Activated CD8-positive, alpha-beta T cell treated with anti-CD3 and anti-CD28 coated beads for 36 hours (primary cell): ENCODE results near the gene CPNE2. TPM values are rescaled to one million over a fixed set of nuclear protein-coding genes. Genes with fewer than 3 reads are reported as not detected.
A peak's percentile ranks its signal among the peaks of the same experiment; 100 is the strongest.

Source experiments
- ATAC-seq: fragments of 200-7000 bp; cut with Tn5 transposase; one replicate; pipeline ENCODE4 v1.10.0; 2021; ENCODE audit warnings: mild to moderate bottlenecking, moderate library complexity
- CTCF ChIA-PET: fragments of 350-600 bp; sonication (Branson Sonifier 250); formaldehyde crosslinking; loops from one replicate; lab custom pipeline; 2021; ENCODE audit warnings: antibody characterized with exemption; lab: Charles Lee
- POLR2A ChIA-PET: fragments of 350-600 bp; sonication (Branson Sonifier 250); formaldehyde crosslinking; loops from one replicate; lab custom pipeline; 2021; ENCODE audit warnings: antibody characterized with exemption; lab: Charles Lee
- DNase-seq: peaks from one replicate; pipeline ENCODE4 v3.0.0-alpha.2; 2020
- H3K27ac Mint-ChIP-seq: one replicate; pipeline ENCODE4 v1.8.0; 2021; ENCODE audit warnings: mild to moderate bottlenecking, mixed read lengths
- H3K27me3 Mint-ChIP-seq: one replicate; pipeline ENCODE4 v1.8.0; 2021; ENCODE audit warnings: mixed read lengths
- H3K36me3 Mint-ChIP-seq: one replicate; pipeline ENCODE4 v1.8.0; 2021; ENCODE audit warnings: low read depth, mixed read lengths
- H3K4me1 Mint-ChIP-seq: one replicate; pipeline ENCODE4 v1.8.0; 2021; ENCODE audit warnings: low read depth, mixed read lengths
- H3K4me3 Mint-ChIP-seq: one replicate; pipeline ENCODE4 v1.8.0; 2021; ENCODE audit warnings: mild to moderate bottlenecking, moderate library complexity, mixed read lengths
- H3K9me3 Mint-ChIP-seq: one replicate; pipeline ENCODE4 v1.8.0; 2021; ENCODE audit warnings: mixed read lengths
- CTCF ChIP-seq: fragments of 200-600 bp; IDR thresholded peaks from one replicate; pipeline ENCODE4 v1.8.0; 2022; ENCODE audit warnings: antibody characterized with exemption, mild to moderate bottlenecking
- intact Hi-C: fragments of 100-400 bp; cut with micrococcal nuclease; formaldehyde crosslinking; loops from one replicate; pipeline ENCODE4 v1.10.0; 2022
- total RNA-seq, 2 experiments: library from RNA; stranded (reverse); gene quantifications; one replicate each; pipeline ENCODE4 v1.2.3, GENCODE V29; 2021

Gene CPNE2
- total RNA-seq, 2 experiments from 2014 or later = 18.6 to 20.6 TPM

- H3K36me3 Mint-ChIP-seq = no peaks in the 10 kb centered on the region
- POLR2A ChIA-PET = interaction anchor here (0.8 to 4.3 kb wide), 9 partner anchors 9 to 138 kb away, joined by 3 to 23 read pairs (median 4); partner anchors contain the start of genes CPNE2 and NLRC5
- H3K4me3 Mint-ChIP-seq = no peak overlapping the region
- ATAC-seq (peak; percentile 13), DNase-seq (peak; percentile 62)
- no peaks in the 10 kb centered on the region for H3K27me3 Mint-ChIP-seq
- no peaks in the 10 kb centered on the region for H3K9me3 Mint-ChIP-seq
- peaks cover 83% of the 10 kb centered on the region for H3K4me1 Mint-ChIP-seq
- TF ChIP-seq CTCF = no peak
- peak overlapping the region; percentile 88 for H3K27ac Mint-ChIP-seq
- CTCF ChIA-PET = interaction anchor here (0.7 to 3.0 kb wide), 10 partner anchors 14 to 163 kb away, joined by 3 to 17 read pairs (median 4); partner anchors contain the start of gene CPNE2
- intact Hi-C loops = no loop called here
These were observed 34.8 kb downstream of the CPNE2 start for GRCh38 chr16:57127037-57127763.

- H3K36me3 Mint-ChIP-seq = no peaks in the 10 kb centered on the region
- ChIA-PET POLR2A (interaction anchor here (0.8 to 4.3 kb wide), 6 partner anchors 9 to 138 kb away, joined by 3 to 23 read pairs (median 4); partner anchors contain the start of gene NLRC5), CTCF (interaction anchor here (0.7 to 3.0 kb wide), 5 partner anchors 16 to 163 kb away, joined by 3 to 17 read pairs (median 4); no protein-coding TSS in a partner anchor)
- no peak for ATAC-seq
- DNase-seq = no peak
- intact Hi-C loops = no loop called here
- TF ChIP-seq CTCF = no peak
- no peaks in the 10 kb centered on the region for H3K27me3 Mint-ChIP-seq
- H3K9me3 Mint-ChIP-seq = no peaks in the 10 kb centered on the region
- H3K4me1 Mint-ChIP-seq = peaks cover 89% of the 10 kb centered on the region
- H3K4me3 Mint-ChIP-seq = no peak overlapping the region
- H3K27ac Mint-ChIP-seq = peak overlapping the region; percentile 88
These were observed 35.5 kb downstream of the CPNE2 start for GRCh38 chr16:57127836-57128235.

- POLR2A ChIA-PET = interaction anchor here (0.6 to 4.3 kb wide), 10 partner anchors 8 to 159 kb away, joined by 3 to 23 read pairs (median 4); partner anchors contain the start of genes CPNE2, PSME3IP1 and RSPRY1
- intact Hi-C loops = no loop called here
These were observed 36.5 kb downstream of the CPNE2 start for GRCh38 chr16:57128771-57129389.

GRCh38 chr16:57130950-57131321 is 38.6 kb downstream of the CPNE2 start:
- TF ChIP-seq CTCF = no peak
- ATAC-seq = no peak
- H3K27me3 Mint-ChIP-seq = no peaks in the 10 kb centered on the region
- H3K4me1 Mint-ChIP-seq = peaks cover 91% of the 10 kb centered on the region
- CTCF ChIA-PET = interaction anchor here (2.2 kb wide), 1 partner anchor 47 kb away, joined by 10 read pairs; no protein-coding TSS in a partner anchor
- POLR2A ChIA-PET = interaction anchor here (1.1 to 1.4 kb wide), 2 partner anchors 12 to 46 kb away, joined by 3 to 5 read pairs; no protein-coding TSS in a partner anchor
- H3K9me3 Mint-ChIP-seq = no peaks in the 10 kb centered on the region
- intact Hi-C loops = no loop called here
- H3K4me3 Mint-ChIP-seq = peak overlapping the region; percentile 72
- no peak for DNase-seq
- H3K27ac Mint-ChIP-seq = peak overlapping the region; percentile 91
- H3K36me3 Mint-ChIP-seq = no peaks in the 10 kb centered on the region

More at GRCh38 chr16:57128771-57129389, 36.5 kb downstream of the CPNE2 start:
- H3K9me3 Mint-ChIP-seq = no peaks in the 10 kb centered on the region
- H3K4me1 Mint-ChIP-seq = peaks cover 89% of the 10 kb centered on the region
- peak; percentile 86 for ATAC-seq
- H3K36me3 Mint-ChIP-seq = no peaks in the 10 kb centered on the region
- H3K27ac Mint-ChIP-seq = peak overlapping the region; percentile 95
- DNase-seq = peak; percentile 90
- CTCF ChIA-PET = interaction anchor here (1.7 kb wide), 1 partner anchor 17 kb away, joined by 4 read pairs; no protein-coding TSS in a partner anchor
- H3K4me3 Mint-ChIP-seq = peak overlapping the region; percentile 72
- no peak for TF ChIP-seq CTCF
- H3K27me3 Mint-ChIP-seq = no peaks in the 10 kb centered on the region
